Measurements from ENCODE around the gene NFIB.

NFIB gene

GRCh38 chr9:14344053-14344524 lies 30.1 kb upstream of the NFIB start:
- no peak for DNase-seq

GRCh38 chr9:14343261-14344031 lies 29.5 kb upstream of the NFIB start:
- no peak for DNase-seq

- DNase-seq = no peak
These were observed 28.8 kb upstream of the NFIB start for GRCh38 chr9:14342736-14343135.

- DNase-seq = no peak
These were observed 27.6 kb upstream of the NFIB start for GRCh38 chr9:14341437-14342122.

- DNase-seq = no peak
These were observed 27.1 kb upstream of the NFIB start for GRCh38 chr9:14340994-14341393.

GRCh38 chr9:14340219-14340873 lies 26.4 kb upstream of the NFIB start:
- DNase-seq = no peak

- DNase-seq = no peak
These were observed 25.8 kb upstream of the NFIB start for GRCh38 chr9:14339746-14340145.

GRCh38 chr9:14337615-14338014 lies 23.7 kb upstream of the NFIB start:
- DNase-seq = no peak

- DNase-seq = no peak
These were observed 22.3 kb upstream of the NFIB start for GRCh38 chr9:14336244-14336643.

GRCh38 chr9:14331120-14331519 lies 17.2 kb upstream of the NFIB start:
- DNase-seq = no peak

GRCh38 chr9:14327036-14327435 lies 13.1 kb upstream of the NFIB start:
- DNase-seq = no peak

GRCh38 chr9:14326264-14326826 lies 12.4 kb upstream of the NFIB start:
- no peak for DNase-seq

GRCh38 chr9:14325147-14325546 lies 11.2 kb upstream of the NFIB start:
- no peak for DNase-seq

- no peak for DNase-seq
These were observed 10.2 kb upstream of the NFIB start for GRCh38 chr9:14323985-14324650.

- no peak for DNase-seq
These were observed 9.4 kb upstream of the NFIB start for GRCh38 chr9:14323083-14323971.

GRCh38 chr9:14322211-14323082 lies 8.5 kb upstream of the NFIB start:
- peak; percentile 84 for DNase-seq

GRCh38 chr9:14321517-14322130 lies 7.7 kb upstream of the NFIB start:
- no peak for DNase-seq

- DNase-seq = no peak
These were observed 6.6 kb upstream of the NFIB start for GRCh38 chr9:14320271-14321181.

GRCh38 chr9:14318934-14319580 lies 5.1 kb upstream of the NFIB start:
- DNase-seq = no peak

All from activated CD4-positive, alpha-beta T cell treated with anti-CD3 and anti-CD28 coated beads for 48 hours (primary cell).